ENCODE data around the gene CASQ2. TPM values are rescaled to one million over a fixed set of nuclear protein-coding genes. Genes with fewer than 3 reads are reported as not detected.

CASQ2 gene
- polyA plus RNA-seq, 1 of the 3 experiments (the other 2 are of a cell fraction): not detected

DNA sequence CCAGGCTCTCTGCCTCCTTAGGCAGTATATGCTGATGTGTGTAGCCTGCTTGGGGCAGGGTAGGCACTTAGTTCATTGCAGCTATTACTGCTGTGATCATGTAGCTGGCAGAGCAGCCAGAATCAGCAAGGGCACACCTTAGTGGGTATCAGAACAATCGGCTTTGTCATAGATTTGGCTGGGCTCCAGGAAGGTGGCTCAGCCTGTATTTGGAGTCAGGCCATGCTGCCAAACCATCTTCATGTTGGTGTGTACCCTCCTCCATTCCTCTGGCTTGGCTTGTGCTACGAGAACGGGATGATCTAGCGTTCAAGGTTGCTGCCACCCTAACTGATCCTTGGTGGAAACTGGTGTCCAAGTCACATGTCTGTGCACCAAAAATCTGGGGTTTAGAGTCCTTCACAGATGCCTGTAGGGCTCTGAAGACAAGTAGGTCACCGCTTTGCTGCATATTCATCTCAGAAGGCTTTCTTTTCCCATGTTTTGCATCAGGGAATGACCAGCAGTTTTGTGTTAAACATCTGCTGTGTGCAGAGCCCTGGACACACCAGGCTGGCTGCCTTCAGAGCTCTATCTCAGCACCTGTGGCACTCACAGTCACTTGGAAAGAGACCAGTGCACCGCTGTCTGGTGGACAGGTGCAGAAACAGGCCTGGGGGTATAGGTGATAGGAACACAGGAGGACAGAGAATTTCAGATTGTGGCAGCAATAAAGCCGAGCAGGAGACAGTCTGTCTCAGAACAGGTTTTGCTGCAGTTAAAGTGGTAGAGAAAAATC lies 103.0 kb downstream of the CASQ2 start:
- no peak overlapping the region for H3K9ac ChIP-seq
- H3K4me1 ChIP-seq (ENCODE audit: control insufficient read depth in 1 of 2, insufficient read depth in 2 of 2, low read depth in 1 of 2, low read length in 1 of 2): peaks cover 6 to 19% of the 10 kb centered on the region in 2 experiments; a peak in 2 of 4 replicates
- ChIA-PET CTCF (interaction anchor here (1.0 kb wide), 1 partner anchor 52 kb away, joined by 3 read pairs; no protein-coding TSS in a partner anchor), POLR2A (no interaction called here)
- no peaks in the 10 kb centered on the region for H3K9me2 ChIP-seq
- whole genome bisulfite sequencing (ENCODE audit: low lambda C conversion rate): 99% methylated on average over 5 of the region's 7 CpGs
- peaks cover 24% of the 10 kb centered on the region for H3F3A ChIP-seq (replicated peaks; ENCODE audit: insufficient read depth)
- H3K4me3 ChIP-seq (ENCODE audit: low read depth in 2 of 2, low read length in 1 of 2): no peak overlapping the region
- H3K79me2 ChIP-seq (ENCODE audit: insufficient read depth): peaks cover 25% of the 10 kb centered on the region; the same call in 1 of the 2 replicates
- no peak overlapping the region for H3K4me2 ChIP-seq
- H4K20me1 ChIP-seq (ENCODE audit: insufficient read depth): no peaks in the 10 kb centered on the region
- no peak overlapping the region for H2AFZ ChIP-seq (ENCODE audit: low read depth)
- no peak overlapping the region; a peak in 1 of 4 replicates for H3K27ac ChIP-seq (ENCODE audit: low read depth in 2 of 2, low read length in 1 of 2)
- no peaks in the 10 kb centered on the region for H3K27me3 ChIP-seq (ENCODE audit: insufficient read depth)
- H3K9me3 ChIP-seq: 0 out of 2 replicates have a peak, but pooled peaks cover 8% of the 10 kb centered on the region
- TF ChIP-seq, protein P1, sequence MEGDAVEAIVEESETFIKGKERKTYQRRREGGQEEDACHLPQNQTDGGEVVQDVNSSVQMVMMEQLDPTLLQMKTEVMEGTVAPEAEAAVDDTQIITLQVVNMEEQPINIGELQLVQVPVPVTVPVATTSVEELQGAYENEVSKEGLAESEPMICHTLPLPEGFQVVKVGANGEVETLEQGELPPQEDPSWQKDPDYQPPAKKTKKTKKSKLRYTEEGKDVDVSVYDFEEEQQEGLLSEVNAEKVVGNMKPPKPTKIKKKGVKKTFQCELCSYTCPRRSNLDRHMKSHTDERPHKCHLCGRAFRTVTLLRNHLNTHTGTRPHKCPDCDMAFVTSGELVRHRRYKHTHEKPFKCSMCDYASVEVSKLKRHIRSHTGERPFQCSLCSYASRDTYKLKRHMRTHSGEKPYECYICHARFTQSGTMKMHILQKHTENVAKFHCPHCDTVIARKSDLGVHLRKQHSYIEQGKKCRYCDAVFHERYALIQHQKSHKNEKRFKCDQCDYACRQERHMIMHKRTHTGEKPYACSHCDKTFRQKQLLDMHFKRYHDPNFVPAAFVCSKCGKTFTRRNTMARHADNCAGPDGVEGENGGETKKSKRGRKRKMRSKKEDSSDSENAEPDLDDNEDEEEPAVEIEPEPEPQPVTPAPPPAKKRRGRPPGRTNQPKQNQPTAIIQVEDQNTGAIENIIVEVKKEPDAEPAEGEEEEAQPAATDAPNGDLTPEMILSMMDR (IDR thresholded peaks at IDR 0.05): no peak
- TF ChIP-seq TCF12 (IDR thresholded peaks at IDR 0.05): no peak
- TF ChIP-seq, protein P2, sequence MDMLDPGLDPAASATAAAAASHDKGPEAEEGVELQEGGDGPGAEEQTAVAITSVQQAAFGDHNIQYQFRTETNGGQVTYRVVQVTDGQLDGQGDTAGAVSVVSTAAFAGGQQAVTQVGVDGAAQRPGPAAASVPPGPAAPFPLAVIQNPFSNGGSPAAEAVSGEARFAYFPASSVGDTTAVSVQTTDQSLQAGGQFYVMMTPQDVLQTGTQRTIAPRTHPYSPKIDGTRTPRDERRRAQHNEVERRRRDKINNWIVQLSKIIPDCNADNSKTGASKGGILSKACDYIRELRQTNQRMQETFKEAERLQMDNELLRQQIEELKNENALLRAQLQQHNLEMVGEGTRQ (IDR thresholded peaks at IDR 0.05; ENCODE audit: borderline replicate concordance, low read depth, low read length): no peak
- no peak for TF ChIP-seq MXI1 (IDR thresholded peaks at IDR 0.05; ENCODE audit: low read depth, low read length)
- no peak for DNase-seq
- H3K36me3 ChIP-seq (replicated peaks in 1 of 2; ENCODE audit: control insufficient read depth in 1 of 2, insufficient read depth in 2 of 2, low read length in 1 of 2): peaks cover 35 to 54% of the 10 kb centered on the region in 2 experiments

DNA sequence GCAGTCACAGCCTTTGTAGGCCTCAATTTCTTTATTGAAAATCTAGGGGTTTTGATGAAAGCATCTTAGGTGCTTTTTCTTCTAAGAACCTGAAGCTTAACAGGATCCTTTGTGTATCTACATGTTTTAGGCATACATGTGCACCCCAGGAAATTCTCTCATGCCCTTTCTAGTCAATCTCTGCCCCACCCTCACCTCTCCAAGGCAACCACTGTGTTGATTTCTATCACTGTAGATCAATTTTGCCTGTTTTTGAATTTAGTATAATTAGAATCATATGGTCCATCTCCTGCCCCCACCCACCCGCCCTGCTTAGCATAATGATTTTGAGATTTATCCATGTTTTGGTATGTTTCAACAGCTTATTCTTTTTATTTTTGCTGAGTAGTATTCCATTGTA lies 107.4 kb downstream of the CASQ2 start:
- no peak overlapping the region for H3K4me3 ChIP-seq (ENCODE audit: low read depth in 2 of 2, low read length in 1 of 2)
- no peak for TF ChIP-seq NFIC (IDR thresholded peaks at IDR 0.05; ENCODE audit: borderline replicate concordance)
- no peak for TF ChIP-seq RCOR1 (IDR thresholded peaks at IDR 0.05; ENCODE audit: low read length)
- no peak for TF ChIP-seq SMC3 (IDR thresholded peaks at IDR 0.05; ENCODE audit: low read depth, low read length)
- no peak for TF ChIP-seq CHD2 (IDR thresholded peaks at IDR 0.05; ENCODE audit: low read length, partially characterized antibody)
- TF ChIP-seq MXI1 (IDR thresholded peaks at IDR 0.05; ENCODE audit: low read depth, low read length): no peak
- TF ChIP-seq TEAD4 (IDR thresholded peaks at IDR 0.05; ENCODE audit: borderline replicate concordance, insufficient read depth): no peak
- TF ChIP-seq TCF12 (IDR thresholded peaks at IDR 0.05): no peak
- TF ChIP-seq, protein P3, sequence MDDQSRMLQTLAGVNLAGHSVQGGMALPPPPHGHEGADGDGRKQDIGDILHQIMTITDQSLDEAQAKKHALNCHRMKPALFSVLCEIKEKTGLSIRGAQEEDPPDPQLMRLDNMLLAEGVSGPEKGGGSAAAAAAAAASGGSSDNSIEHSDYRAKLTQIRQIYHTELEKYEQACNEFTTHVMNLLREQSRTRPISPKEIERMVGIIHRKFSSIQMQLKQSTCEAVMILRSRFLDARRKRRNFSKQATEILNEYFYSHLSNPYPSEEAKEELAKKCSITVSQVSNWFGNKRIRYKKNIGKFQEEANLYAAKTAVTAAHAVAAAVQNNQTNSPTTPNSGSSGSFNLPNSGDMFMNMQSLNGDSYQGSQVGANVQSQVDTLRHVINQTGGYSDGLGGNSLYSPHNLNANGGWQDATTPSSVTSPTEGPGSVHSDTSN (IDR thresholded peaks at IDR 0.05): no peak
- TF ChIP-seq, protein P4, sequence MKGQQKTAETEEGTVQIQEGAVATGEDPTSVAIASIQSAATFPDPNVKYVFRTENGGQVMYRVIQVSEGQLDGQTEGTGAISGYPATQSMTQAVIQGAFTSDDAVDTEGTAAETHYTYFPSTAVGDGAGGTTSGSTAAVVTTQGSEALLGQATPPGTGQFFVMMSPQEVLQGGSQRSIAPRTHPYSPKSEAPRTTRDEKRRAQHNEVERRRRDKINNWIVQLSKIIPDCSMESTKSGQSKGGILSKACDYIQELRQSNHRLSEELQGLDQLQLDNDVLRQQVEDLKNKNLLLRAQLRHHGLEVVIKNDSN (IDR thresholded peaks at IDR 0.05; ENCODE audit: borderline replicate concordance, low read depth): no peak
- no peaks in the 10 kb centered on the region for H3F3A ChIP-seq (replicated peaks; ENCODE audit: insufficient read depth)
- CTCF ChIA-PET: no interaction called here
- no peak overlapping the region for H3K27ac ChIP-seq (ENCODE audit: low read depth in 2 of 2, low read length in 1 of 2)
- no peaks in the 10 kb centered on the region for H3K9me2 ChIP-seq
- H3K4me1 ChIP-seq (ENCODE audit: control insufficient read depth in 1 of 2, insufficient read depth in 2 of 2, low read depth in 1 of 2, low read length in 1 of 2): peaks cover 0 to 16% of the 10 kb centered on the region in 2 experiments; a peak in 1 of 4 replicates
- 100% methylated on average over 1 of the region's 1 CpG for WGBS (ENCODE audit: low lambda C conversion rate)
- H3K36me3 ChIP-seq (replicated peaks in 1 of 2; ENCODE audit: control insufficient read depth in 1 of 2, insufficient read depth in 2 of 2, low read length in 1 of 2): peaks cover 46 to 52% of the 10 kb centered on the region in 2 experiments
- no peak for DNase-seq
- H4K20me1 ChIP-seq (ENCODE audit: insufficient read depth): no peaks in the 10 kb centered on the region
- no peak overlapping the region for H3K4me2 ChIP-seq
- no peaks in the 10 kb centered on the region for H3K9me3 ChIP-seq
- peaks cover 14% of the 10 kb centered on the region for H3K79me2 ChIP-seq (ENCODE audit: insufficient read depth)
- H3K27me3 ChIP-seq (ENCODE audit: insufficient read depth): no peaks in the 10 kb centered on the region
- H2AFZ ChIP-seq (ENCODE audit: low read depth): no peak overlapping the region
- no peak overlapping the region for H3K9ac ChIP-seq
- POLR2A ChIA-PET: no interaction called here

All from SK-N-SH (cell line).